ENCODE data around the gene RAD51B.
A peak's percentile ranks its signal among the peaks of the same experiment; 100 is the strongest.

DNA sequence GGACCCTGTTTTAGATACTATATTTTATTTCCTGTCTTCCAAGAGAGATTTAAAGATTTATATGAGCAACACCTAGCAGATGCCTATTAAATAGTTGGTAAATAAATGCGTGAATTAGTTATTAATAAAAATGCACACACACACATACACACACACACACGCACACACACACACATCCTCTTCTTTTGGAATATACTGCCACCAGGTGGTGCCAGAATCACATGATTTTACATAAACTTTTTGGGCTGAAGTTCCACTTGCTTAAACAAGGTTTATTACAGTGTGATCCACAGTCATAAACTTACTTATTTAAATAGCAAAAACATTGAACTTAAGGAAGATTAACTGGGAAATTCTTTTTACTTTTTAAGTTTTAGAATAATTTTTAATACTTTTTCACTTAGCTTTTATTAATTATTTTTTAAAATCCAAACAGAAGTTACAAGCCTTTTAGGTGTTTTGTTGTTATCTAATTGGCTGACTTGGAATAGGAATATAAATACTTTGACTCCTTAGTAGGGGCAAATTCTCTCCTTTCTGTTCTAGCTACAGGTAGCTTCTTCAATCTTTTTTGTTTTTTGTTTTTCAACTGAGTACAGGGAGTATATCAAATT is 17.5 kb downstream of the RAD51B start:
- TF ChIP-seq, protein P1, sequence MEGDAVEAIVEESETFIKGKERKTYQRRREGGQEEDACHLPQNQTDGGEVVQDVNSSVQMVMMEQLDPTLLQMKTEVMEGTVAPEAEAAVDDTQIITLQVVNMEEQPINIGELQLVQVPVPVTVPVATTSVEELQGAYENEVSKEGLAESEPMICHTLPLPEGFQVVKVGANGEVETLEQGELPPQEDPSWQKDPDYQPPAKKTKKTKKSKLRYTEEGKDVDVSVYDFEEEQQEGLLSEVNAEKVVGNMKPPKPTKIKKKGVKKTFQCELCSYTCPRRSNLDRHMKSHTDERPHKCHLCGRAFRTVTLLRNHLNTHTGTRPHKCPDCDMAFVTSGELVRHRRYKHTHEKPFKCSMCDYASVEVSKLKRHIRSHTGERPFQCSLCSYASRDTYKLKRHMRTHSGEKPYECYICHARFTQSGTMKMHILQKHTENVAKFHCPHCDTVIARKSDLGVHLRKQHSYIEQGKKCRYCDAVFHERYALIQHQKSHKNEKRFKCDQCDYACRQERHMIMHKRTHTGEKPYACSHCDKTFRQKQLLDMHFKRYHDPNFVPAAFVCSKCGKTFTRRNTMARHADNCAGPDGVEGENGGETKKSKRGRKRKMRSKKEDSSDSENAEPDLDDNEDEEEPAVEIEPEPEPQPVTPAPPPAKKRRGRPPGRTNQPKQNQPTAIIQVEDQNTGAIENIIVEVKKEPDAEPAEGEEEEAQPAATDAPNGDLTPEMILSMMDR (IDR thresholded peaks at IDR 0.05): peak; percentile 24 to 67 (median 40)
- TF ChIP-seq EP300 (IDR thresholded peaks at IDR 0.05): no peak

Data from tibial nerve (tissue), 4 donors.